Measurements from ENCODE around the gene GART.
"Not testable (repeated sequence)": the region's sequence is repeated elsewhere in the genome, so short reads cannot be mapped to it uniquely, and the experiment has no call there.

Gene GART

GRCh38 chr21:33512481-33512880 is 29.4 kb downstream of the GART start:
- DNase-seq (ENCODE audit: low spot score) = no peak

GRCh38 chr21:33511639-33512038 is 30.3 kb downstream of the GART start:
- DNase-seq (ENCODE audit: low spot score) = no peak

- DNase-seq (ENCODE audit: low spot score) = no peak
These were observed 31.1 kb downstream of the GART start for GRCh38 chr21:33510826-33511225.

- not testable (repeated sequence) for DNase-seq (ENCODE audit: low spot score)
These were observed 34.9 kb downstream of the GART start for GRCh38 chr21:33507003-33507402.

- no peak for DNase-seq (ENCODE audit: low spot score)
These were observed 36.1 kb downstream of the GART start for GRCh38 chr21:33505833-33506232.

GRCh38 chr21:33496345-33496744 is 45.6 kb downstream of the GART start:
- no peak for DNase-seq (ENCODE audit: low spot score)

GRCh38 chr21:33495743-33496142 is 46.2 kb downstream of the GART start:
- DNase-seq (ENCODE audit: low spot score) = no peak

- no peak for DNase-seq (ENCODE audit: low spot score)
These were observed 48.2 kb downstream of the GART start for GRCh38 chr21:33493756-33494155.

- DNase-seq (ENCODE audit: low spot score) = no peak
These were observed 49.3 kb downstream of the GART start for GRCh38 chr21:33492571-33492970.

- peak; percentile 95 for DNase-seq (ENCODE audit: low spot score)
These were observed 50.4 kb downstream of the GART start, which contains the start of gene DNAJC28 for GRCh38 chr21:33491373-33492102. Gene DNAJC28 (minus strand): TSS chr21:33491716. CDS start chr21:33489393, 2,323 bp downstream.

- peak; percentile 56 for DNase-seq (ENCODE audit: low spot score)
These were observed 50.9 kb downstream of the GART start for GRCh38 chr21:33490991-33491372.

- DNase-seq (ENCODE audit: low spot score) = no peak
These were observed 53.0 kb downstream of the GART start for GRCh38 chr21:33488936-33489335.

- DNase-seq (ENCODE audit: low spot score) = no peak
These were observed 53.9 kb downstream of the GART start for GRCh38 chr21:33487996-33488395.

GRCh38 chr21:33481314-33481943 is 60.5 kb downstream of the GART start:
- DNase-seq (ENCODE audit: low spot score) = no peak

- DNase-seq (ENCODE audit: low spot score) = no peak
These were observed 61.3 kb downstream of the GART start for GRCh38 chr21:33480481-33481103.

GRCh38 chr21:33479679-33480480 is 62.0 kb downstream of the GART start, which contains the start of gene TMEM50B:
Gene TMEM50B (minus strand): TSS chr21:33479974. CDS start chr21:33468885, 11,089 bp downstream.
- peak; percentile 93 for DNase-seq (ENCODE audit: low spot score)

- DNase-seq (ENCODE audit: low spot score) = peak; percentile 28
These were observed 62.8 kb downstream of the GART start for GRCh38 chr21:33478935-33479678.

GRCh38 chr21:33478182-33478581 is 63.7 kb downstream of the GART start:
- no peak for DNase-seq (ENCODE audit: low spot score)

- no peak for DNase-seq (ENCODE audit: low spot score)
These were observed 64.9 kb downstream of the GART start for GRCh38 chr21:33477066-33477465.

- DNase-seq (ENCODE audit: low spot score) = no peak
These were observed 68.6 kb downstream of the GART start for GRCh38 chr21:33473344-33473743.

- DNase-seq (ENCODE audit: low spot score) = no peak
These were observed 71.2 kb downstream of the GART start for GRCh38 chr21:33470701-33471100.

Measured in cerebellar cortex (tissue), 1 donor.